GM12891 (cell line): ENCODE data around the gene MRPL53.

Experiments used
- PAX5 ChIP-seq: IDR thresholded peaks from 2 replicates; pipeline ENCODE4 v1.6.1; 2011; ENCODE audit warnings: low read length, moderate library complexity, mild to moderate bottlenecking; ENCODE audit not compliant: insufficient read depth, severe bottlenecking
- POLR2A ChIP-seq: IDR thresholded peaks from 2 replicates; pipeline ENCODE4 v1.6.1; 2011; ENCODE audit warnings: low read depth, low read length, control low read depth
- POLR2AphosphoS5 ChIP-seq: IDR thresholded peaks from 2 replicates; pipeline ENCODE4 v1.6.1; 2011; ENCODE audit warnings: low read depth, low read length, control low read depth
- POU2F2 ChIP-seq: IDR thresholded peaks from 2 replicates; pipeline ENCODE4 v1.6.1; 2011; ENCODE audit warnings: low read depth, mild to moderate bottlenecking, control low read depth, low read length, moderate library complexity
- SPI1 ChIP-seq: IDR thresholded peaks from 2 replicates; pipeline ENCODE4 v1.6.1; 2011; ENCODE audit warnings: low read depth, low read length, control low read depth
- TAF1 ChIP-seq: IDR thresholded peaks from 2 replicates; pipeline ENCODE4 v1.6.1; 2011; ENCODE audit warnings: low read depth, low read length, control low read depth

- TF ChIP-seq POLR2AphosphoS5 = no peak
- TF ChIP-seq POLR2A = no peak
- TF ChIP-seq TAF1 = no peak
- TF ChIP-seq PAX5 = no peak
- no peak for TF ChIP-seq SPI1
- TF ChIP-seq POU2F2 = no peak
Observed at GRCh38 chr2:74425523-74425922, 47.0 kb downstream of the MRPL53 start.
